SJSA1 (cell line): ENCODE results near the gene SLC12A4. TPM values are rescaled to one million over a fixed set of nuclear protein-coding genes. Genes with fewer than 3 reads are reported as not detected.
"Not testable (repeated sequence)": the region's sequence is repeated elsewhere in the genome, so short reads cannot be mapped to it uniquely, and the experiment has no call there.

Source experiments
- DNase-seq, 2 experiments: peaks; one replicate each; pipeline ENCODE4 v3.0.0-alpha.2; 2015 to 2020; ENCODE audit warnings: low spot score in 2 of 2, low read depth in 1 of 2
- H3K27ac ChIP-seq: fragments of 250-450 bp; sonication (Bioruptor Pico); 2 replicates; pipeline ENCODE4 v1.5.1; 2020; ENCODE audit warnings: mild to moderate bottlenecking, moderate library complexity
- H3K27me3 ChIP-seq: fragments of 250-450 bp; sonication (Bioruptor Pico); replicated peaks from 2 replicates; pipeline ENCODE4 v1.5.1; 2020; ENCODE audit warnings: mild to moderate bottlenecking, moderate library complexity
- H3K36me3 ChIP-seq: fragments of 250-450 bp; sonication (Bioruptor Pico); 2 replicates; pipeline ENCODE4 v1.5.1; 2020; ENCODE audit warnings: mild to moderate bottlenecking
- H3K4me1 ChIP-seq: fragments of 250-450 bp; sonication (Bioruptor Pico); replicated peaks from 2 replicates; pipeline ENCODE4 v1.6.1; 2021; ENCODE audit warnings: mild to moderate bottlenecking
- H3K4me3 ChIP-seq: fragments of 250-450 bp; sonication (Bioruptor Pico); 2 replicates; pipeline ENCODE4 v1.5.1; 2020; ENCODE audit warnings: mild to moderate bottlenecking
- H3K9me3 ChIP-seq: fragments of 250-450 bp; sonication (Bioruptor Pico); replicated peaks from 2 replicates; pipeline ENCODE4 v1.5.1; 2020; ENCODE audit warnings: mild to moderate bottlenecking
- total RNA-seq: library from RNA; depleted of rRNA; stranded (reverse); fragments of >200 nt; shearing (Covaris generic); gene quantifications from 2 replicates; pipeline ENCODE4 v1.2.3, GENCODE V29; 2014; rRNA removed

Gene SLC12A4
- 62.9 and 87.8 TPM in 2 replicates for total RNA-seq

DNA sequence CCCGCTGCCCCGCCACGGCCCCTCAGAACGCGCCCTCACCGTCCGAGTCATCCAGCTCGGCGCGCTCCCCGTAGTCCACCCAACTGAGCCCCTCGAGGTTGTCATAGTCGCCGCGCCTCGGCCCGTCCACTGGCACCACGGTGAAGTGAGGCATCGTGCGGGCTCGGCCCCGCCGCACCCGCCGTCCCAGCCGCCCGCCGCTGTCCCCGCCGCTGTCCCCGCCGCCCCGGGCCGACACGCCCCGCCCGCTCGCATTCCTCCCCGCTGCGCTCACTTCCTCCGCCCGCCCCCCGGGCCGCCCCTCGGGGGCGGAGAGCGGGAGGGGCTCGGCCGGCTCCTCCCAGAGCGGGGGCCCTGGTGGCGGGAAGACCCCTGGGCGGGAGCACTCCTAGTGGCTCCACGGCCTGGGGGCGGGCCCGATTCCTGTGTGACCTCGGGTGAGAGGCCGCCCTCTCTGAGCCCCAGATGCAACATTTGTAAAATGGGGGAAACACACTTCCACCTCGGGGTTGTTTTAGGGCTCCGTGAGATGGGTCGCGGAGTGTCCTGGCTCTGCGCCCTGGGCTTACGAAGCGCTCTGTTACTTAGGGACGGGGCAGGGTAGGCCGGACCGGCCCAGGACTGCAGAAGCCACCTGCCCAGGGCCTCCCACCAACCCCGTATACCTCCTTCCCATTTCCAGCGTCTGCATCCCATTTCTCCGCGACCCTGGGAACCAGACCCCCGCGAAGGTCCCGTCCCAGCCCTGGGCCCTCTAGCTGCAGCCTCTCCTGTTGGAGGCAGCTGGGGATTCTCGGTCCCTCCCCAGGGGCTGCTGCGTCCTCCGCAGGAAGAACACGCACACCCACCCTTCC lies at the start of gene SLC12A4:
TSS of gene SLC12A4 (minus strand) at position 238 of the 854 bp plus-strand sequence. CDS start at position 154, 84 bp downstream.
- H3K27me3 ChIP-seq = no peaks in the 10 kb centered on the region
- H3K27ac ChIP-seq = peak within 1 kb of the TSS; percentile 97
- peak within 1 kb of the TSS; percentile 98 for H3K4me3 ChIP-seq
- H3K9me3 ChIP-seq = peaks cover 4% of the 10 kb centered on the region
- H3K36me3 ChIP-seq = peaks cover 48% of the 10 kb centered on the region
- H3K4me1 ChIP-seq = peaks cover 26% of the 10 kb centered on the region
- DNase-seq = peak; percentile 80 to 92

DNA sequence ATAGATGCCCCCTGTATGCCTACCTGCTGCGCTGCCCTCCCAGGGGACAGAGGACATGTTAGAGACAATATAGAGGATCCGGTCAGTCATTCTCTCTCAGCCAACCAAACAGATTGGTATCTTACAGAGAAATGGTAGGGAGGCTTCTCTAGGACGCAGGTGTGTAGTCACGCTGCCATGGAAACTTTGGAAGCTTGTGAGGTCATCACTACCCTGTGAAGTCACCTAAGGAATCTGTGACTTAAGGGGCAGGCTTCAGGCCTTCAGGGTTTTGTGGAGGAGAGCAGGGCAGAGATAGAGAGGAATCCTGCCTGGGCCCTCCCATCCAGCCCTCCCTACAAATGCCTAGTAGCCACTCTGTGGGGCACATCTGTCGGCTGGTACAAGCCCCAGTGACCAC lies 47.2 kb upstream of the SLC12A4 start, which contains the start of gene DPEP2NB:
TSS of gene DPEP2NB (minus strand) at position 231 of the 400 bp plus-strand sequence. CDS start at position 90, 141 bp downstream.
- Histone ChIP-seq H3K36me3 (no peaks in the 10 kb centered on the region), H3K27ac (no peak within 1 kb of the TSS), H3K4me3 (no peak within 1 kb of the TSS), H3K9me3 (no peaks in the 10 kb centered on the region), H3K4me1 (peaks cover 4% of the 10 kb centered on the region; the same call in 1 of the 2 replicates), H3K27me3 (no peaks in the 10 kb centered on the region)
- DNase-seq = no peak

DNA sequence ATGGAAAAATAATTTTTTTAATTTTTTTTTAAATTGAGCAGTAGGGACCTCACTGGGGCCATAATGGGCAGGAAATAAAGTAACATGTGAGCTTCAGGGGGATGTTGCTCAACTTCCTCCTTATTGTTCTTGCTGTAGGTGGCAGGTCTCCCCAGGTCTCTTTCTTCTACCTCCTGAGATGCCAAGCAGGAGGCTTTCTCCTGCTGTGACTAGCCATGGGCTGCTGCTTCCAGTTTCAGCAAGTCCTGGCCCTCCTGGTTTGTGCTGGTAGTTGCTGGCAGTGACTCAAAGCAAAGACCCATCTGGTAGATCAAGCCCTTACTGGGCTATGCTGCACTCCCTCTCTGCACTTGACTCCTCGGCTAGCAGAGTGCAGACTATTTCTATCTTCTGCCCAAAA lies 45.0 kb upstream of the SLC12A4 start:
- no peak overlapping the region for H3K27ac ChIP-seq
- no peaks in the 10 kb centered on the region for H3K36me3 ChIP-seq
- no peak overlapping the region for H3K4me3 ChIP-seq
- no peaks in the 10 kb centered on the region for H3K9me3 ChIP-seq
- H3K4me1 ChIP-seq = peaks cover 4% of the 10 kb centered on the region; the same call in 1 of the 2 replicates
- no peak for DNase-seq
- no peaks in the 10 kb centered on the region for H3K27me3 ChIP-seq

DNA sequence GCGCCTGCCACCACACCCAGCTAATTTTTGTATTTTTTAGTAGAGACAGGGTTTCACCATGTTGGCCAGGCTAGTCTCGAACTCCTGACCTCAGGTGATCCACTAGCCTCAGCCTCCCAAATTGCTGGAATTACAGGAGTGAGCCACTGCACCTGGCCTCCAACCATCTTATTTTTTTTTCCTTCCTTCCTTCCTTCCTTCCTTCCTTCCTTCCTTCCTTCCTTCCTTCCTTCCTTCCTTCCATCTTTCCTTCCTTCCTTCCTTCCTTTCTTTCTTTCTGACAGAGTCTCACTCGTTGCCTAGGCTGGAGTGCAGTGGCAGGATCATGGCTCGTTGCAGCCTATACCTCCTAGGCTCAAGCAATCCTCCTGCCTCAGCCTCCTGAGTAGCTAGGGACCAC lies 41.4 kb upstream of the SLC12A4 start:
- H3K36me3 ChIP-seq, H3K9me3 ChIP-seq, H3K4me1 ChIP-seq, H3K4me3 ChIP-seq, DNase-seq, H3K27me3 ChIP-seq, H3K27ac ChIP-seq: not testable (repeated sequence)

DNA sequence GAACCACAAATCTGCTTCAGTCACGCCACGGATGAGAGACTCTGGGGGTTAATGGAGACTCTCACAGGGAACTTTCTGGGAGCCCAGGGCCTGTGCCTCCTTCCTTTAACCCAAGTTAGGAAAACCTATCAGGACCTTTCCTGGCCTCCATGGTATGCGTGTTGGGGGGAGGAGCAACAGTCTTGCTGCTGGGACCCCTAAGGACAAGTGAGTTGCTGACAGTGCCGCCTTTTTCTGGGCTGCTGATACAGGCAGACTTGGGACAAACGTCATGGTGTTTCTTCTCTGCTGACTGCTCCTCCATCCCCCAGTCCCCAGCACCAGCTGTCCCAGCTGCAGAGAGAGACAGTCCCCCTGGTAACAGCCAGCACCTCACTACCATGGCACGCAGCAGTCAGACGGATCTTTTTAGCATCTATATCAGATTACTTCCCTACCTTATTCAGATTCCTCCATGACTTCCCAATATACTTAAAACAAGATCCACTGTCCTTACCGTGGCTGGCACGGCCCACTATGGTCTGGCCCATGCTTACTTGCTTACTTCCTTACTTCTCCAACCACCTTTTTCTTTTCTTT lies 40.8 kb upstream of the SLC12A4 start:
- no peaks in the 10 kb centered on the region for H3K27me3 ChIP-seq
- no peaks in the 10 kb centered on the region for H3K4me1 ChIP-seq
- no peaks in the 10 kb centered on the region for H3K9me3 ChIP-seq
- no peak for DNase-seq
- no peak overlapping the region for H3K27ac ChIP-seq
- no peak overlapping the region for H3K4me3 ChIP-seq
- H3K36me3 ChIP-seq = no peaks in the 10 kb centered on the region

DNA sequence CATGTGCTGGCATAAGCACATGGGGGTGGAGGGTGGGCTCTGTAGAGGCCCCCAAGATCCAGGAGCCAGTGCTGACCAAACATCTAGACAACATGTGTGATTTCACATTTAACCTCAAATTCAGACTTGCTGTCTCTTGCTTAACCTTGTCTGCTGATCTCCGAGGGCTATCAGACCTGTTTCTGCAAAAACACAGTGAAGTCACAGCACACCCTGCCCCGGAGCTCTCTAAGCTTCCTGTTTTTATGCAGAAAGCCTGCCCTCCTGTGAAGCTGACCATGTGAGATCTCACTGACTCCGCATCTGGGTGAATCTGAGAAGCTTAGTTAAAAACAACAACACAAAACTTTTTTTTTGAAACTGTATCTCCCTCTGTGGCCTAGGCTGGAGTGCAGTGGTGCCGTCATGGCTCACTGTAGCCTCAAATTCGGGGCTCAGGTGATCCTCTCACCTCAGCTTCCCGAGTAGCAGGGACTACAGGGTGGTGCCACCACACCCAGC lies 37.4 kb upstream of the SLC12A4 start:
- no peaks in the 10 kb centered on the region for H3K36me3 ChIP-seq
- H3K4me3 ChIP-seq = no peak overlapping the region
- H3K9me3 ChIP-seq = no peaks in the 10 kb centered on the region
- DNase-seq = no peak
- H3K27me3 ChIP-seq = no peaks in the 10 kb centered on the region
- no peaks in the 10 kb centered on the region; the same call in 1 of the 2 replicates for H3K4me1 ChIP-seq
- no peak overlapping the region for H3K27ac ChIP-seq

DNA sequence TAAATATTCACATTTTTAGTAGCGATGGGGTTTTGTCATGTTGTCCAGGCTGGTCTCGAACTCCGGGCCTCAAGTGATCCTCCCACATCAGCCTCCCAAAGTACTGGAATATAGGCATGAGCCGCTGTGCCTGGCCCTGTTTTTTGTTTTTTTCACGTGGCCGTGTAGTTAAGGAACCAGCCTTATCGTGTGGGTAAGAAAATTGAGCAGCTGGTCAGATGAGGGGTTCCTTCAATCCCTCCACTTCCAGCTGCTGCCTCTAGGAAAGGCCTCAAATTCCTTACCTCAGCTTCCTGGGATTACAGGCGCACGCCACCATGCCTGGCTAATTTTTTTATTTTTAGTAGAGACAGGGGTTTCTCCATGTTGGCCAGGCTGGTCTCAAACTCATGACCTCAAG lies 36.8 kb upstream of the SLC12A4 start:
- no peak for DNase-seq
- Histone ChIP-seq H3K27ac (no peak overlapping the region), H3K4me3 (no peak overlapping the region), H3K4me1 (peaks cover 6% of the 10 kb centered on the region), H3K36me3 (no peaks in the 10 kb centered on the region), H3K27me3 (no peaks in the 10 kb centered on the region), H3K9me3 (no peaks in the 10 kb centered on the region)

DNA sequence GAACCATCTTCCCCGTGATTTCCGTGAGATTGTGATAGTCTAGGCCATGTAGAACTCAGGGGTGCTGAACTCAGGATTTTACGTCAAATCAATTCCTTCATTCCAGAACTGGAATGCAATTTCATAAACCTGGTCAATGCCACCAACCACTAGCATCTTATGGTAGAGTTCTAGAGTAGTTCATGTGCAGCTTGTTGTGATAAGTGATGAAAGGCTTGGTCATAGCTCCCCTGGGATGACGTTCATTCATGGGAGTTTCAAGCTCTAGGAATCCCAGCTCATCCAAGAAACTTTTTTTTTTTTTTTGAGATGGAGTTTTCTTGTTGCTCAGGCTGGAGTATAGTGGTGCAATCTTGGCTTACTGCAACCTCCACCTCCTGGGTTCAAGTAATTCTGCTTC lies 34.6 kb upstream of the SLC12A4 start:
- no peaks in the 10 kb centered on the region for H3K27me3 ChIP-seq
- H3K27ac ChIP-seq = no peak overlapping the region
- no peaks in the 10 kb centered on the region for H3K9me3 ChIP-seq
- DNase-seq = no peak
- no peak overlapping the region for H3K4me3 ChIP-seq
- H3K4me1 ChIP-seq = peaks cover 9% of the 10 kb centered on the region
- no peaks in the 10 kb centered on the region for H3K36me3 ChIP-seq

DNA sequence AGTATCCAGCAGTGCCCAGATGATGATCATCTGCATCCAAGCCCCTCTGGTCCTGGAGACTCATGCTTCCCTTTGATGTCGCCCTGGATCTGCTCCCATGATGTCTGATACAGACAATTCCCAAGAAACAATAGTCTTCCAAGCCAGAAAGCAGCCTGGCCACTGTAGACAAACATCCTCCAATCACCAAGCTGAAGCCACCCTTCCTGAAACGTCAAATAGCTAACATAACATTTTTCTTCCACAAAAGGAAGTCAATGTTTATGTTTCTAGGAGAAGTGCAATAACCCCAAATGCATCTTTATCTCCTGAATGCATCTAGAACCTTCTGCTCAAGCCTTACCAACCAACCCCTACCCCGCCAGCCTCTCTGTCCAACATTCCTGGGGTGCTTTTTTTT lies 32.0 kb upstream of the SLC12A4 start:
- no peak for DNase-seq
- no peaks in the 10 kb centered on the region for H3K36me3 ChIP-seq
- no peaks in the 10 kb centered on the region for H3K9me3 ChIP-seq
- no peak overlapping the region for H3K4me3 ChIP-seq
- H3K27ac ChIP-seq = no peak overlapping the region
- H3K27me3 ChIP-seq = no peaks in the 10 kb centered on the region
- peaks cover 9% of the 10 kb centered on the region for H3K4me1 ChIP-seq

DNA sequence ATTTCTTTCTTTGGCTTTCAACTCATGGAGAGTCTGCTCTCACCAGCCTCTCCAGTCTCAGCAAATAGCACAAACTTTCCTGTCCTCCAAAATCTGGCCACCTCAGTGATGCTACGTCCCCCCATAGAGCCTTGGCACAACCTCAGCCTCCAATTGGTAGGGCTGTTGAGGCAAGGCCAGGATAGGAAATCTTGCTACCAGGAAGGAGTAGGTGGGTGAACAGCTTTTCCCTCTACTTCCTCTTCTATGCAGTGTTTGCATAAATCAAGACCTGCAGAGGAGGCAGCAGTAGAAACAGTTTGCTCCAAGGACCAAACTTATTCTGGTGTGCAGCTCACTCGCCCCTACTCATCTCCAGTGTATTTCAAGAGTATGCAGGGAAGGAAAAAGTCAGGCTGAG lies 31.5 kb upstream of the SLC12A4 start:
- H3K36me3 ChIP-seq = no peaks in the 10 kb centered on the region
- no peak overlapping the region for H3K27ac ChIP-seq
- H3K9me3 ChIP-seq = no peaks in the 10 kb centered on the region
- no peaks in the 10 kb centered on the region for H3K27me3 ChIP-seq
- DNase-seq = no peak
- H3K4me1 ChIP-seq = peaks cover 9% of the 10 kb centered on the region
- no peak overlapping the region for H3K4me3 ChIP-seq

DNA sequence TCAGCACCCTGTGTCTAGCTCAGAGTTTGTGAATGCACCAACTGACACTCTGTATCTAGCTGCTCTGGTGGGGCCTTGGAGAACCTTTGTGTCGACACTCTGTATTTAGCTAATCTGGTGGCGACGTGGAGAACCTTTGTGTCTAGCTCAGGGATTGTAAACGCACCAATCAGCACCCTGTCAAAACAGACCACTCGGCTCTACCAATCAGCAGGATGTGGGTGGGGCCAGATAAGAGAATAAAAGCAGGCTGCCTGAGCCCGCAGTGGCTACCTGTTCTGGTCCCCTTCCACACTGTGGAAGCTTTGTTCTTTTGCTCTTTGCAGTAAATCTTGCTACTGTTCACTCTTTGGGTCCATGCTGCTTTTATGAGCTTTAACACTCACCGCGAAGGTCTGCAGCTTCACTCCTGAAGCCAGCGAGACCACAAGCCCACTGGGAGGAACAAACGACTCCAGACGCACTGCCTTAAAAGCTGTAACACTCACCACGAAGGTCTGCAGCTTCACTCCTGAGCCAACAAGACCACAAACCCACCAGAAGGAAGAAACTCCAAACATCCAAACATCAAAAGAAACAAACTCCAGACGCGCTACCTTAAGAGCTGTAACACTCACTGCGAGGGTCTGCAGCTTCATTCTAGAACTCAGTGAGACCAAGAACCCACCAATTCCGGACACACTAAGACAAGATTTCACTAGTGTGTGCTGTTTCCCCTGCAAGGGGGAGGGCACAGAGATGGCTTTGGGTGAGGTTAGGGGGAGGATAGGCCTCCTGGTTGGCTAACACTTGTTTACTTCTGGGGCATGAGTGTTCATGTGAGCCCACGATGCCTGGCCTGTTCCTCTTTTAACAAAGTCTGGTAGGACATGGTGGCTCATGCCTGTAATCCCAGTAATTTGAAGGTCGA lies 30.6 kb upstream of the SLC12A4 start, which contains the start of gene DPEP2:
TSS of gene DPEP2 (minus strand) at position 706 of the 910 bp plus-strand sequence. CDS start 6,272 bp downstream, outside the sequence.
- H3K27me3 ChIP-seq = not testable (repeated sequence)

DNA sequence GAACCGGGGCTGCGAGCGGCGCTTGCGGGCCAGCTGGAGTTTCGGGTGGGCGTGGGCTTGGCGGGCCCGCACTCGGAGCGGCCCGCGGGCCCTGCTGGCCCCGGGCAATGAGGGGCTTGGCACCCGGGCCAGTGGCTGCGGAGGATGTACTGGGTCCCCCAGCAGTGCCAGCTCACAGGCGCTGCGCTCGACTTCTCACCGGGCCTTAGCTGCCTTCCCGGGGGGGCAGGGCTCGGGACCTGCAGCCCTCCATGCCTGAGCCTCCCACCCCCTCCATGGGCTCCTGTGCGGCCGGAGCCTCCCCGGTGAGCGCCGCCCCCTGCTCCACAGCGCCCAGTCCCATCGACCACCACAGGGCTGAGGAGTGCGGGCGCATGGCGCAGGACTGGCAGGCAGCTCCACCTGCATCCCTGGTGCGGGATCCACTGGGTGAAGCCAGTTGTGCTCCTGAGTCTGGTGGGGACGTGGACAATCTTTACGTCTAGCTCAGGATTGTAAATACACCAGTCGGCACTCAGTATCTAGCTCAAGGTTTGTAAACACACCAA lies 29.9 kb upstream of the SLC12A4 start:
- not testable (repeated sequence) for DNase-seq, H3K4me3 ChIP-seq, H3K9me3 ChIP-seq, H3K27me3 ChIP-seq, H3K36me3 ChIP-seq, H3K27ac ChIP-seq
- H3K4me1 ChIP-seq = peaks cover 13% of the 10 kb centered on the region

More for the DNA sequence above, 30.6 kb upstream of the SLC12A4 start, which contains the start of gene DPEP2:
- H3K36me3 ChIP-seq, H3K27ac ChIP-seq, H3K4me1 ChIP-seq, H3K4me3 ChIP-seq, DNase-seq, H3K9me3 ChIP-seq: not testable (repeated sequence)

DNA sequence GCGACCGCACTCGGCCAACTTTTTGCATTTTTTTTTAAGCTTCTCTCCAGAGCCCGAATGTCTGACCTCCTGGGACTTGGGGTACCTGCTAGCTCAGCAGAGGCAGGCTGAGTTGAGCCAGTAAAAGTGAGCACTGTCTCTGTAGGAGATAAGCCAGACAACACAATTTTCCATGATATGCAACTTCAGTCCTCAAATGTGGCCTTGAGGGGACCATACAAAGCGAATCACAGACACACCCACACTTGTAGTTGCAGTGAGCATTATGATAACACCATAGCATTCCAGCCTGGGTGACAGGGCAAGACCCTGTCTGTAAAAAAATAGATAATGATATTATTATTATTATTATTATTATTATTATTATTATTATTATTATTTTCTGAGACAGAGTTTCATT lies 28.2 kb upstream of the SLC12A4 start:
- Histone ChIP-seq H3K27me3 (no peaks in the 10 kb centered on the region), H3K4me3 (no peak overlapping the region), H3K27ac (no peak overlapping the region), H3K4me1 (peaks cover 17% of the 10 kb centered on the region), H3K9me3 (no peaks in the 10 kb centered on the region), H3K36me3 (no peaks in the 10 kb centered on the region)
- DNase-seq = no peak
